ENCODE data around the gene KLHL3.

GRCh38 chr5:137734331-137734730 lies 1.6 kb downstream of the KLHL3 start:
- TF ChIP-seq CTCF (IDR thresholded peaks at IDR 0.05 in 4 of 5, conservative IDR thresholded peaks at IDR 0.05 in 1 of 5): no peak
- TF ChIP-seq POLR2A (IDR thresholded peaks at IDR 0.05): no peak
